Duodenal mucosa (tissue), 2 donors: ENCODE results near the gene DGKI.

Experiments
- H3K27ac ChIP-seq: one replicate; pipeline ENCODE4 v1.7.0; 2013; ENCODE audit warnings: low read depth, low read length
- H3K27me3 ChIP-seq, 2 donors: one replicate each; pipeline ENCODE4 v1.7.0; 2013; ENCODE audit warnings: low read length in 2 of 2, control low read depth in 1 of 2; ENCODE audit not compliant: insufficient read depth in 2 of 2, control insufficient read depth in 1 of 2
- H3K36me3 ChIP-seq, 2 donors: one replicate each; pipeline ENCODE4 v1.7.0; 2013; ENCODE audit warnings: low read length in 2 of 2, control low read depth in 1 of 2; ENCODE audit not compliant: insufficient read depth in 2 of 2, control insufficient read depth in 1 of 2
- H3K4me1 ChIP-seq, 2 donors: one replicate each; pipeline ENCODE4 v1.7.0; 2013; ENCODE audit warnings: low read length in 2 of 2, control low read depth in 1 of 2; ENCODE audit not compliant: insufficient read depth in 2 of 2, control insufficient read depth in 1 of 2
- H3K4me3 ChIP-seq, 2 donors: one replicate each; pipeline ENCODE4 v1.7.0; 2013; ENCODE audit warnings: low read length in 2 of 2, low read depth in 1 of 2
- H3K9ac ChIP-seq, 2 donors: one replicate each; pipeline ENCODE4 v1.7.0; 2013; ENCODE audit warnings: low read length in 2 of 2, low read depth in 1 of 2
- H3K9me3 ChIP-seq, 2 donors: one replicate each; pipeline ENCODE4 v1.7.0; 2013; ENCODE audit warnings: low read length in 2 of 2, control low read depth in 1 of 2; ENCODE audit not compliant: control insufficient read depth in 1 of 2

The DGKI gene

DNA sequence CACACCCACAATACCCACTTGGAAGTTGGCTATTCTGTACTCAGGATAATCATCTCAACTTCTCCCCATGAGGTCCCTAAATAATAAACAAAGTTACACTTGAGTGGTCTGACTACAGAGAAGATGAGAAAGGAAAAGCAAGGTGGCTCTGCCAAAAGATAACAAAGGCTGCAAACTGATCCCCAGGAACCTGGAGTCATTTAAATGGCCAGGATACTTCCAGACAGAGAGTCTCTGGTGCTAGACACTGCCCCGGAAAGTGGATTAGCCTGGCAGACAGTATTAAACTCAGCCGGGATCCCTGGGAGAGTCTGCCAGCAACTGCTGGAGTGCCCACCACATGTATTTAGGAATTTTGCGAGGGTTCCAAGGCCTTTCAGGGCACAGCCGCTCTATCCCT, 93.7 kb downstream of the DGKI start:
- Histone ChIP-seq H3K9me3 (no peaks in the 10 kb centered on the region), H3K27me3 (peaks cover 0 to 8% of the 10 kb centered on the region in 2 donors), H3K9ac (no peak overlapping the region), H3K36me3 (no peaks in the 10 kb centered on the region), H3K4me1 (no peaks in the 10 kb centered on the region), H3K27ac (no peak overlapping the region), H3K4me3 (no peak overlapping the region)

DNA sequence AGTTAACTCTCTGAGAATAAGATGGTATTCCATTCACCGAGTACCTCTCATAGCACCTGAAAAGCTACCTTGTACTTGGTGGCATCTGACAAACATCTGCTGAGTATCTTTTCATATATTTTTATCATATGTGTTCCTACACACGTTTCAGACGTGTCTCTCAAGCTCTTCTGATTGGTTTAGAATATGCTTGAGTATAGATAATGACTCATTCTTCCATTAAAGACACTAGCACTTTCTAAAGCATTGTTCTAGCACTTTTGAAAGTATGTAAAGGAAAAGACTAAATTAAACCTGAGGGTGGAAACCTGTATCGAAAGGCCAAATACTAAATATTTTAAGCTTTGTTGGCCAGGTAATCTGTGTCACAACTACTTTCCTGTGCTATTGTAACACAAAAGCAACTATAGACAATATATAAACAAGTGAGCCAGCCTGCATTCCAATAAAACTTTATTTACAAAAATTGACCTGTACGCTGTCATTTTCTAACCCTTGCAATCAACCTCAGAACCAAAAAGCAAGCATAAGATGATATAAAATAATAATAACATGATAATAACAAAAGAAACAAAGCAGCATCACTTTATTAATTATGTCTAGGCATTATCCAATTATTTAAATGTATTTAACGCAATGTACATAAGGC, 95.3 kb downstream of the DGKI start:
- H3K9me3 ChIP-seq, result no peaks in the 10 kb centered on the region
- no peak overlapping the region for H3K27ac ChIP-seq
- H3K27me3 ChIP-seq, result peaks cover 0 to 8% of the 10 kb centered on the region in 2 donors
- no peaks in the 10 kb centered on the region for H3K36me3 ChIP-seq
- H3K4me3 ChIP-seq, result no peak overlapping the region
- no peak overlapping the region for H3K9ac ChIP-seq
- no peaks in the 10 kb centered on the region for H3K4me1 ChIP-seq

DNA sequence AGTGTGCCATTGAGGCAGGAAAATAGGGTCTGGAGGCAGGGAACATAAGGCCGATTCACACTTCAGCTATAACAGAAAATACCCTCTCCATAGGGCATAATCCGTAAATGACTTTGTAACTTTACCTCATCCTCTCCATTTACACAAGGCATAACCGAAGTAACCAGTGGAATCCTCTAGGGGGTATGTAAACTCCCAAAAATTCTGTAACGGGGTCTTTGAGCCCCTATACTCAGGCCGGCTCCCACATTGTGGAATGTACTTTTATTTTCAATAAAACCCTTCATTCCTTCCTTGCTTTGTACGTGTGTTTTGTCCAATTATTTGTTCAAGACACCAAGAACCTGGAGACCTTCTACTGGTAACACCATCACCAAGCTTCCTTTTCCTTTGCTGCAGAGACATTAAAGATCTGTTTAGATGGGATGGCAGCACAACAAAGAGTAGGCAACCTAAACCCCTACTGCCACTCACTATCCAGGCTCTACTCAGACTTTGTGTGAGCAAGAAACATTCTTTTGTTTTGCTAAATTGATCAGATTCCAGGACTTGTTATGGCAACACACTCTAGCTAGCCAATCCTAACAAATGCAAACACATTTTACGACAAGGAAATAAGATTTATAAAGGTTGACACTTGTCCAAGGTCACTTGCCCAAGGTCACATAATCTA, 99.3 kb downstream of the DGKI start:
- Histone ChIP-seq H3K9me3 (no peaks in the 10 kb centered on the region), H3K27me3 (no peaks in the 10 kb centered on the region), H3K9ac (no peak overlapping the region), H3K4me3 (no peak overlapping the region), H3K36me3 (no peaks in the 10 kb centered on the region), H3K27ac (no peak overlapping the region), H3K4me1 (no peaks in the 10 kb centered on the region)

DNA sequence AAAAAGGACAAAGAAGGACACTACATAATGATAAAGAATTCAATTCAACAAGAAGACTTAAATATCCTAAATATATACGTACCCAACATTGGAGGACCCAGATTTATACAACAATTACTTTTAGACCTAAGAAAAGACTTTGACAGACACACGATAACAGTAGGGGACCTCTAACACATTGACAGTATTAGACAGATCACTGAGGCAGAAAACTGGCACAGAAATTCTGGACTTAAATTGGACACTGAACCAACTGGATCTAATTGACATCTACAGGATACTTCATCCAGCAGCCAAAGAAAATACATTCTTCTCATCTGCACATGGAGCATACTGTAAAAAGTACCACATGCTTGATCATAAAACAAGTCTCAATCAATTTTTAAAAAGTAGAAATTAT, 103.8 kb downstream of the DGKI start:
- Histone ChIP-seq H3K27me3 (peaks cover 0 to 3% of the 10 kb centered on the region in 2 donors), H3K36me3 (no peaks in the 10 kb centered on the region), H3K27ac (no peak overlapping the region), H3K9ac (no peak overlapping the region), H3K4me1 (no peaks in the 10 kb centered on the region), H3K9me3 (no peaks in the 10 kb centered on the region), H3K4me3 (no peak overlapping the region)

DNA sequence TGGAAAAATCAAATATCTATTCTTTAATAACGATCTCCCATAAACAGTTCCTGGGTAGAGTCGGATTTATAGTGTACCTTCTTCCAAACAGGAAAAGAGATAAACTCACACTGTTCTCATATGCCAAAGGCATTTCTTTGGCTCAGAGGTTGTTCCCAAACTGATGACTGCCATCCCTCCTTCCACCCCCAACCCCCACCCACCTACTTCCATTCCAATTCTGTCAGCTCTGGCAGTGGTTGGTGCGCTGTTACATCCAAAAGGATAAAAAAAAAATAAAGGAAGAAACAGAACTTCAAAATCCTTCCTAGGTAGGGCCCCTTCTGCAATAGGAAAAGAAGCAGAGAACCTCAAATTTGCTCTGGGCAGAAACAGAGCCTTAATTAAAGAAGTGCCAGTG, 104.7 kb downstream of the DGKI start:
- Histone ChIP-seq H3K36me3 (no peaks in the 10 kb centered on the region), H3K27ac (no peak overlapping the region), H3K9ac (no peak overlapping the region), H3K27me3 (peaks cover 0 to 3% of the 10 kb centered on the region in 2 donors), H3K9me3 (no peaks in the 10 kb centered on the region), H3K4me1 (no peaks in the 10 kb centered on the region), H3K4me3 (no peak overlapping the region)

DNA sequence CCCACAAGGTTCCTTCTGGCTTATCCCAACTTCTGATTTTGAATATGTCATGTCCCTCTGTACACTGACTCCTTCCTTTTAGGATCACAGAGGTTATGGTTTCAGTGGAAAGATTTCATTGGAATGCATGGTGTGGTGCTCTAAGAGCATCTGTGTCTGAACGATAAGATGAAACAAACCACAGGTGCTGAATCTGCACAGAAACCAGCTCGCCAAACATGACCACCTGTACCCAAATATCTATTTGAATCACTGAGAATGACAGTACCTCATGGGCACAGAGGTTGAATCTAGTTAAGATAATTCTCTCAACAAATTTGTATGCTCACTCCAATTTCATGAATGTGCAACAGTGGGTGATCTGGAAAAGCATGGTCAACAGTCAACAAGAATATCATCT, 105.3 kb downstream of the DGKI start:
- H3K27ac ChIP-seq, result no peak overlapping the region
- no peak overlapping the region for H3K4me3 ChIP-seq
- H3K9ac ChIP-seq, result no peak overlapping the region
- H3K4me1 ChIP-seq, result no peaks in the 10 kb centered on the region
- no peaks in the 10 kb centered on the region for H3K9me3 ChIP-seq
- peaks cover 0 to 3% of the 10 kb centered on the region in 2 donors for H3K27me3 ChIP-seq
- H3K36me3 ChIP-seq, result no peaks in the 10 kb centered on the region

DNA sequence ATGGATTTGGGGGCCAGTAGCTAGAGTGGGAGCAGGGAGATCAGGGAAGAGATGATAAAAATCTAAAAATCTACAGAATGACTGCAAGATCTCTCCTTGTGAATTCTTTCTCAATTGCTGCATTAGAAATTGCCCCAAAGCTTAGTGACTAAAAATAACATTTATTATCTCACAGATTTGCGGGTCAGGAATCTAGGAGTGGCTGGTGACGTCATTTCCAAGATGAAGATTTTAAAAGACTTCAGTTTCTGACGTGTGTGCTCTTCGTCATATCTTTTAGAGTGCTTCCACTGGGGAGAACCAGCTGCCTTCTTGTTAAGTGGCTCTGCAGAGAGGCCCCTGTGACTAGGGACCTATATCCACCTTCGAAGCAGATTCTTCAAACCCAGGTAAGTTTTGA, 112.6 kb downstream of the DGKI start:
- Histone ChIP-seq H3K4me1 (no peaks in the 10 kb centered on the region), H3K36me3 (no peaks in the 10 kb centered on the region), H3K27ac (no peak overlapping the region), H3K9ac (no peak overlapping the region), H3K27me3 (peaks cover 0 to 3% of the 10 kb centered on the region in 2 donors), H3K4me3 (no peak overlapping the region), H3K9me3 (no peaks in the 10 kb centered on the region)

DNA sequence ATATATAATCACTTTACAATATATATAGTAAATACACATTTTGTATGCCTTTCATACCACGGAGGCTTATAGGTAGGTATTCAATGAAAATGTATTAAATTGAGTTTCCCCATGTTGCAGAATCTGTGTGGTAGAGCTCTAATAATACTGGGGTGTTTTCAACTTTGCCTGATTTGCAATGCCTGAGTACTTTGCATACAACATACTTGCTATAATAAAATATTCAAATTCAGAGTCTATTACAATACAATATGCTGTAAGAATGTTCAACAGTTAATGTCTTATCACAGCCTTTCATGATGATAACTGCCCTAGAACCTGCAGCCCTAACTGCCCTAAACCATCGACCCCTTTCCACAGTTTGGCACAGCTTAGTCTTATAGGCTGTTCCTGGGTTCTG, 114.6 kb downstream of the DGKI start:
- H3K36me3 ChIP-seq, result no peaks in the 10 kb centered on the region
- no peak overlapping the region for H3K9ac ChIP-seq
- H3K9me3 ChIP-seq, result no peaks in the 10 kb centered on the region
- H3K27me3 ChIP-seq, result no peaks in the 10 kb centered on the region
- H3K4me3 ChIP-seq, result no peak overlapping the region
- H3K4me1 ChIP-seq, result no peaks in the 10 kb centered on the region
- no peak overlapping the region for H3K27ac ChIP-seq

DNA sequence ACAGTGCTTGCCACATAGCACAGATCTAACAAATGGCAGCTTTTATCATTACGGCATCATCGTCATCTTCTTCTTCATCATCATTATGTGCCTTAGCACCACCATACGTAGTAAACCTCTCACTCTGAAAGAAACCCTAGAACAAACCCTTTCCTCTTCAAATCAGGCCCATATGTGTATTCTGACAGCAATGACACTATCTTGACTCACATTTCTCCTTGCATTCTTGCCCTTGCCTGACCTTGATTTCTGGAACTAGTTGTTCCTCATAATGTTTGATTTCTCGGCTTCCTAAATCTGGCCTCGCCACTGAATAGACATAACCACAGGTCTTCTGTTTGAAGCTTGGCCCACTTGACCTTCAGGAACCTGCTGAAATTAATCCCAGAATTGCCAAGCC, 115.3 kb downstream of the DGKI start:
- Histone ChIP-seq H3K4me1 (no peaks in the 10 kb centered on the region), H3K27ac (no peak overlapping the region), H3K9me3 (no peaks in the 10 kb centered on the region), H3K4me3 (no peak overlapping the region), H3K9ac (no peak overlapping the region), H3K27me3 (no peaks in the 10 kb centered on the region), H3K36me3 (no peaks in the 10 kb centered on the region)

DNA sequence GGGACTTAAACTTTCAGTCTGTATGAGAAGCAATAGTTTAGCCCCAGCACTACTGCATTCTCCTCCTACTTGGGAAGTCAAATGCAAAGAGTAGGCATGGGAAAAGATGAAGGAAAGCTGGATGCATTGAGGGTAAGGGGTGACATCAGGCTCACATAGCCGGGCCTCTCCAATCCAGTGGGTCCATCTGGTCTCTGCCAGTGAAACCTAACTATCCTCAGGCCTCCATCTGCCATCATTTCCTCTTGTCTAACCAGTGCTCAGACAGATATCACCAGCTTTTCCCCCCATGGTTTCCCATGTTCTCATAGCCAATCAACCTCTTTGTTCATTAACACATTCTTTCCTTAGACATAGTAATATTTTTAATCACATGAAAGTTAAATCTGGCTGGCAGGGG, 118.3 kb downstream of the DGKI start:
- no peaks in the 10 kb centered on the region for H3K36me3 ChIP-seq
- H3K9me3 ChIP-seq, result no peaks in the 10 kb centered on the region
- no peak overlapping the region for H3K9ac ChIP-seq
- H3K27ac ChIP-seq, result no peak overlapping the region
- H3K4me1 ChIP-seq, result no peaks in the 10 kb centered on the region
- no peak overlapping the region for H3K4me3 ChIP-seq
- no peaks in the 10 kb centered on the region for H3K27me3 ChIP-seq
